ENCODE measurements around the gene TEDC1. TPM values are rescaled to one million over a fixed set of nuclear protein-coding genes. Genes with fewer than 3 reads are reported as not detected.

TEDC1 gene
- total RNA-seq, 4 donors from 2014 or later: 0.51 to 11.0 (median 9.4) TPM; not detected in 1

DNA sequence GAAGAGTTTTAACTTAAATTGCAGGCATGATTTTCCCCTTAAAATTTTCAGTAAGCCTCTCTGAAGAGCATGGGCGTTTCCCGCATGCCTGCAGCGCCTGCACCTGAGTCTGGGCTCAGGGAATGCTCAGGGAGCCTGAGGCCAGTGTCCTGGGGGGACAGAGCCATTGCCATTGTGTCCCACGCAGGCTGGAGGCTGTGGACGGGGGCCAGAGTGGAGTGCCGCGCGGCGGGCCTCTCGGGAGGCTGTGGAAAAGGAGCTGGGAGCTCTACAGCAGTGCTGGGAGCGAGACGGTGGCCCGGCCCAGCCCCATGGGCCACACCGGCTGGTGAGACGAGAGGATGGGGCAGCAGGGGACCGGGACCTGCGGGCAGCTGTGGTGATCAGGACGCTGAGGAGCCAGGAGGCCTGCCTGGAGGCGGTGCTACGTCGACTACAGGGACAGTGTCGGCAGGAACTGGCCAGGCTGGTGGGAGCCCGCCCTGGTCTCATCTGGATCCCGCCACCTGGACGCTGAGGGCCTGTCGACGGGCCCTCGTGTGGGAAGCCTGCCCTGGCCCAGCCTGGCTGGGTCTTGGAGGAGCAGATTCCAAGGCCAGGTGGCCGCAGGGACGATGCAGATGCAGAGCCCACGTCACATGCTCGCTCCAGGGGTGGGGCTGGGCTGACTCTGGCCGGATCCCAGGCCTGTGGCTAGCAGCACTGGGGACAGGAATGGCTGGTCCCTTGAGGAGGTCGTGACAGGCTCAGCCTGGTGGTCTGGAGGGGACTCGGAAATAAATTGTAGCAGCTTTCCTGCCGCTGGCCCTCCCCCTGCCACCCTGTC is 7.6 kb downstream of the TEDC1 start:
- H3K4me1 ChIP-seq: no peaks in the 10 kb centered on the region
- intact Hi-C loops (cut with DNase I; ENCODE audit: low total_unique reads): no loop called here
- no peak overlapping the region for H3K4me3 ChIP-seq
- H3K9me3 ChIP-seq: no peaks in the 10 kb centered on the region
- no peak overlapping the region for H3K27ac ChIP-seq
- H3K27me3 ChIP-seq: no peaks in the 10 kb centered on the region
- no peaks in the 10 kb centered on the region for H3K36me3 ChIP-seq
- TF ChIP-seq, protein P1, sequence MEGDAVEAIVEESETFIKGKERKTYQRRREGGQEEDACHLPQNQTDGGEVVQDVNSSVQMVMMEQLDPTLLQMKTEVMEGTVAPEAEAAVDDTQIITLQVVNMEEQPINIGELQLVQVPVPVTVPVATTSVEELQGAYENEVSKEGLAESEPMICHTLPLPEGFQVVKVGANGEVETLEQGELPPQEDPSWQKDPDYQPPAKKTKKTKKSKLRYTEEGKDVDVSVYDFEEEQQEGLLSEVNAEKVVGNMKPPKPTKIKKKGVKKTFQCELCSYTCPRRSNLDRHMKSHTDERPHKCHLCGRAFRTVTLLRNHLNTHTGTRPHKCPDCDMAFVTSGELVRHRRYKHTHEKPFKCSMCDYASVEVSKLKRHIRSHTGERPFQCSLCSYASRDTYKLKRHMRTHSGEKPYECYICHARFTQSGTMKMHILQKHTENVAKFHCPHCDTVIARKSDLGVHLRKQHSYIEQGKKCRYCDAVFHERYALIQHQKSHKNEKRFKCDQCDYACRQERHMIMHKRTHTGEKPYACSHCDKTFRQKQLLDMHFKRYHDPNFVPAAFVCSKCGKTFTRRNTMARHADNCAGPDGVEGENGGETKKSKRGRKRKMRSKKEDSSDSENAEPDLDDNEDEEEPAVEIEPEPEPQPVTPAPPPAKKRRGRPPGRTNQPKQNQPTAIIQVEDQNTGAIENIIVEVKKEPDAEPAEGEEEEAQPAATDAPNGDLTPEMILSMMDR (IDR thresholded peaks at IDR 0.05): no peak
- TF ChIP-seq POLR2A (IDR thresholded peaks at IDR 0.05): no peak
- no peak for DNase-seq

DNA sequence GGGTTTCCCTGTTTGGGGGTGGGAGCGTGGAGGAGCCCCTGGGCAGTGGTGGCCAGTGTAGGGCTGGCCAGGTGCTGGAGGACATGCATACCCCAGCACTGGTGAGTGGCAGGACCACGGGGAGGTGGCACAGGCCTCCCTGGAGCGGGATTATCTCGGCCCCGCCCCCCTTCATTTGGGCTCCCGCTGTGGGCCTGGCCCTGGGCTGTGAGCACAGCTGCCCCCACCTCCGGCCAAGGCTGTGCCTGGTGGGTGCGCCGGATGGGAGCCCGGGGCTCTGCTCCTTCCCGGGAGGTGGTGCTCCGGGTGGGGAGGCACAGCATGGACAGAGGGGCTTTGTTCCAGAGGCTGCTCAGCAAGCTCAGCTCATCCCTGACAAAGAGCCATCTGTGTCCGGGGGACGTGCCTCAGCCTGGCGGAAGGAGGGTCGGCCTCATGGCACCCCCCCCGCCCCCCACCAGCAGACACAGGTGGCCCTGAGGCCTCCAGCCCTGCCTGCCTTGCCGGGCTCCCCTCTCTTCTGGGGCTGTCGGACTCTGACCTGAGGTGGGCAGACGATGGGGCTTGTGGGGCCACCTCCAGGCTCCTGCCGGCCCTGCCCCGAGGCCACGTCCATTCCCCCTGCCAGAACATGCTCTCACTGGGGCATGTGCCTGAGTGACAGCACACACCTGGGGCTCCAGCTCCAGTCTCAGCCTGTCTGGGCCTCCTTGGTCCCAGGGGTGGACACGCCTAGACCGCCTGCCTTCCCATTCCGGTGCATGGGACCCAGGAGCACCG is 8.4 kb downstream of the TEDC1 start:
- TF ChIP-seq POLR2A (IDR thresholded peaks at IDR 0.05): no peak
- TF ChIP-seq, protein P1 (IDR thresholded peaks at IDR 0.05): no peak
- Histone ChIP-seq H3K36me3 (no peaks in the 10 kb centered on the region), H3K27ac (no peak overlapping the region), H3K4me3 (no peak overlapping the region), H3K9me3 (no peaks in the 10 kb centered on the region), H3K4me1 (no peaks in the 10 kb centered on the region), H3K27me3 (no peaks in the 10 kb centered on the region)
- intact Hi-C loops (cut with DNase I; ENCODE audit: low total_unique reads): no loop called here
- DNase-seq: no peak

DNA sequence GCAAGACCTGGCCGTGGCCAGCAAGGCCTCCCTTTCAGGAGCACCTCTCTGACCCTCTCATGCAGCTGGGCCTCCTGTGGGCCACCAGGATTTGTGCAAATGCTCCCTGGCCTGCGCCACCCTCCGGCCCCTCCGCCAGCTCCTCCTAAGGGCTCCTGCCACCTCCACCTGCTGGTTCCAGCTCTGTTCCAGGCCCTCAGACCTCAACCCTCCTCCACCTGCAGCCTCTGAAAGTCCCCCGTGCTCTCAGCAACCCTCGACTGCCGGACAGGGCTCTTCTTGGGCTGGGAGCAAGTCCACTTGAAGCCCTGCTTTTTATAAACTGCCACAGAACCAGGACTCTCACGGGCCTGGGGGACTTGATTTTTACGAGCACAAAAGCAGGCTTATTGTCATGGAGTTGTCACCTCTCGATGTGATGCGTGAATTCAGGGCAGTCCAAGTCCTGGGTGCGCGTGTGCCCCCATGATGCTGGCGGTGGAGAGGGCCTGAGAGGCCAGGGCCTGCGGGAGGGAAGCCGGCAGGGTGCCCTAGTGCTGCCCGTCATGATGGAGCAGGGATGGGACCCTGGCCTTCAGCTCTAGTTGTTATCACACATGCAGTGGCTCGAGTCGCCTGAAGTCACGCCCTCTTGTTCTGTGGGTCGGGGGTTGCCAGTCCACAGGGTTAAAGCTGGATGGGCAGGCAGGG is 9.1 kb downstream of the TEDC1 start:
- no peak overlapping the region for H3K27ac ChIP-seq
- no peaks in the 10 kb centered on the region for H3K27me3 ChIP-seq
- H3K4me1 ChIP-seq: no peaks in the 10 kb centered on the region
- no peak for DNase-seq
- no peaks in the 10 kb centered on the region for H3K36me3 ChIP-seq
- TF ChIP-seq, protein P1 (IDR thresholded peaks at IDR 0.05): no peak
- TF ChIP-seq POLR2A (IDR thresholded peaks at IDR 0.05): no peak
- no peak overlapping the region for H3K4me3 ChIP-seq
- no peaks in the 10 kb centered on the region for H3K9me3 ChIP-seq
- intact Hi-C loops (cut with DNase I; ENCODE audit: low total_unique reads): no loop called here

DNA sequence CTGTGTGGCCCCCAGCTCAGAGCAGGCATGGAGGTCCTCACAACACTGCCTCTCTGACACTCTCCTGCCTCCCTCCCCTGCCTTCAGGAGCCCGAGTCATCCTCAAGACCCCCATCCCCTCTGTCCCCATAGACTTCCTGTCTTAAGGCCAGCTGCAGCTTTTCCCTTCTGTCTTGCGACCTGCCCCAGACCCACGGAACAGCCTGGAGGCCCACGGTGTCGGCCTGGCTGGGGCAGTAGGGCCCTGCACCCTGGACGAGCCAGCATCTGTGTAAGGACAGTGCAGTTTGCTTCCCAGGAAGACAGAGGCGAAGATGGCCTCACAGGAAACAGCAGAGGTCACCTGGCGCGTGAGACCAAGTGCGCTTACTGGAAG is 9.7 kb downstream of the TEDC1 start:
- Histone ChIP-seq H3K4me1 (no peaks in the 10 kb centered on the region), H3K36me3 (no peaks in the 10 kb centered on the region), H3K27me3 (no peaks in the 10 kb centered on the region), H3K9me3 (no peaks in the 10 kb centered on the region), H3K4me3 (no peak overlapping the region), H3K27ac (no peak overlapping the region)
- DNase-seq: no peak
- intact Hi-C loops (cut with DNase I; ENCODE audit: low total_unique reads): no loop called here
- TF ChIP-seq, protein P1 (IDR thresholded peaks at IDR 0.05): no peak
- TF ChIP-seq POLR2A (IDR thresholded peaks at IDR 0.05): no peak
